NCI-H748 treated with DMSO at 0.1 percent for 48 hours (cell line): ENCODE results near the gene BLOC1S1.

Experiments used
- DNase-seq: peaks from one replicate; lab custom pipeline; 2025; lab: John Stamatoyannopoulos, UW

BLOC1S1 gene

DNA sequence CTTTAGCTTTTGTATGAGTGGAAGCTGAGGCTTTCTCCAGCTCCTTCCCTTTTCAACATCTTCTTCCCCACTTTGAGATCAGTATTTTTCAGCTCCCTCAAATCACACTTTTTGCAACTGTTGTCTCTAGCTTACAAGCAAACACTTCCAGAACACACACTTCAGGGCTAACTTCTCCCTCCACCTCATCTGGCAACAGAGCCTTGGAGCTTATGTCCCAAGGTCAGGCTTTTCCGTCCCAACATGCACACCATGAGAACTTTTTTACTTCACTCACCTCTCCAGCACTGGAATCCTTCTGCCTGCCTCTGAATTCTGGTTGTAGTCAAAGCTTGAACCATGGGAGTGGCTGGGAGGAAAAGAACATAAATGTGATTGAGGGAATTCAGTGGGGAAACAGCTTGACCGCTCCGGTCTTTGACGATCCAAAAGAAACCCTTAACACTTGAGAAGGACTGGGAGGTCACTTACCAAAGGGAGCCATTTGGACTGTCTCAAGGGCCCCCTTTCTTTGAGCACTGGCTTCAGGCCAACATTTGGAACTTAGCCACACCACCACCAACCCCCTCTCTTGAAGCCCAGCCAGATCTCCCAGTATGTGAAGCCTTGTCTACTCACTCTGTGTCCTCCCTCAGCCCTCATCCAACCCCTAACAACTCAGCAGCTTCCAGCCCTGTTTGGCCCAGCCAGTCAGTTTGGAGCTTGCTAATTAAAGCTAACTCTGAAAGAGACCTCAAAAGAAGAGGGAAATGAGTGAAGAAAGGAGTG is 3.9 kb upstream of the BLOC1S1 start:
- DNase-seq = no peak

DNA sequence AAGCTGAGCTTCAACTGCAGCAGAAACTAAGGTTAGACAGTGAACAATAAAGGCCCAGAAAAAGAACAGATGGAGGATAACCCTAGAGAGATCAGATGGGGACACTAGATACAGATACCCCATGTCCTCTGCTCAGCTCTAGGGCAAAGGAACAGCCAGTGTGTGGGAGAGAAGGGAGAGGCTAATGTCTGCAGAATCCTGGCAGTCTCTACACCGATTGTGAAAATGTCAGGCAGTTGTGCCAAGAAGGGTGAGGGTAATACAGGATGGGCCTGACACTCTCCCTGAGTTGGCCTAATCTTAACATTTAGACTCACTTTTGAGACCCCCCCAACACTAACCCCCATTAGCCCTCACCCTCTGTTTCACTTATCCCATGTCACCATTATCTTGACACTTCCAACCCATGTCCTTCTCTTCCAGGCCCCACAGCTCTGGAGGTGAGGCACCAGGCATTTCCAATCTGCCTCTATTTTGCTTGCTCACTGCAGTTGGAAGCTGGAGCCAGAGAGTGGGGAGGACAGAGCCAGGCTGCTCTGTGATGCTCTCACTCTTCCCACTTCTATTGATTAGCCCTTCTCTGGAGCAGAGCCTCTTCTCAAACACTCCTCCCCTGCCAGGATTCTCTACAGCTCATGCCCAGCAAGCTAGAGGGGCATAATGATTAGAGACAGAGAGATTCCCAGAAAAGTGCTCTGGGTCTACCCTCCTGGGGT is 3.0 kb upstream of the BLOC1S1 start:
- no peak for DNase-seq

DNA sequence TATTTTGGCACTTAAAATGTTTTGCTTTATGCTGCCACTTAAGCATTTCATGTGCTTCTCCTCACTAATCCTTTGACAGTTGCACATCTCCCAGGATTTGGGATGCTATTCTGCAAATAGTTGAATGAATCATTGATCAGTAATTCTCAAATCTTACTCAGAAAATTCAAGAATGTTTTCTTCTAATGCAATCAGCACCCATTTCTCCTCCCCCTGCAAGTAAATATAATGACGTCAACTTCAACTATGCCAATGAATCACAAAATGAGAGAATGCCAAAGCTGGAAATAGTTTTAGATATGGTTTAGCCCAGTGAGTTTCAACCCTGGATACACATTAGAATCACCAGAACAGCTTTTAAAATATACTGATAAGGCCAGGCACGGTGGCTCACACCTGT is 2.1 kb upstream of the BLOC1S1 start:
- no peak for DNase-seq

DNA sequence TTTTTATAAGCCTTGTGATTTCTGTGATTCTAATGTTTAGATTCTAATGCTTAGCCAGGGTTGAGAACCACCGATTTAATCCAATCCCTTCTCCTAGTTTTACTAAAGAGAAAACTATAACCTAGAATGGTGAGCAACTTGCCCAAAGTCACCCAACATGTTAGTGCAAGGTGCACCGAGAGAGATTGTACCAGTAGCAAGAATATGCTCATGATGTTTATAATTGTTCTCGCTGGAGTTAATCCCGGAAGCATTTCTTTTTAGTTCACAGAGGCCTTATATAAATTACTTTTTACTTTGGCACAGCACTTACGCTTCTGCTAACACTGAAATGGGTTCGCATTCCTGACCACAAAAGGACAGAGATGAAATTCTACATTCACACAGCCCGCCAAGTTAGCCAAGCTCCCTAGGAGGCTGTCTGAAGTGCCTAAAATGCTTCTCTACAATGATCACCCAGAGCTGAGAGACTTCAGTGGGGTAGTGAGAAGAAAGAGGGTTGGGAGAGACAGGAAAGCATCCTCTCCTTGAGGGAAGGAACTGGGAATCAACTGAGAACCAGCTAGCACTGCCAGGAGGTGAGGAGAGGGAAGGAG is 579 bp upstream of the BLOC1S1 start:
- DNase-seq = no peak

DNA sequence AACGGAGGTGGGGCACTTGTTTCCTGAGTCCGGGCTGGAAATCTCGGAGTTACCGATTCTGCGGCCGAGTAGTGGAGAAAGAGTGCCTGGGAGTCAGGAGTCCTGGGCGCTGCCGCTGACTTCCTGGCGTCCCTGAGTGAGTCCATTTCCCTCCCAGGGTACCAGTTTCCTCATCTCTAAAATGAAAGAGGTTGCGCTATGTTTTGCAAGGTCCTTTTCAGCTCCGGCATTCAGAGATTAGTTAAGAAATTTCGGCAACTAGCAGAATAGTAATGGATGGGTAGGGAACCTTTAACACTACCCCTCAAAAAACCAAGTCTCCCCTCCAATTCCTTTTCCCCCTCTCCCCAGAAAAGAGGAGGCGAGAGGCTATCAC is 724 bp downstream of the BLOC1S1 start:
- DNase-seq = peak; percentile 51

DNA sequence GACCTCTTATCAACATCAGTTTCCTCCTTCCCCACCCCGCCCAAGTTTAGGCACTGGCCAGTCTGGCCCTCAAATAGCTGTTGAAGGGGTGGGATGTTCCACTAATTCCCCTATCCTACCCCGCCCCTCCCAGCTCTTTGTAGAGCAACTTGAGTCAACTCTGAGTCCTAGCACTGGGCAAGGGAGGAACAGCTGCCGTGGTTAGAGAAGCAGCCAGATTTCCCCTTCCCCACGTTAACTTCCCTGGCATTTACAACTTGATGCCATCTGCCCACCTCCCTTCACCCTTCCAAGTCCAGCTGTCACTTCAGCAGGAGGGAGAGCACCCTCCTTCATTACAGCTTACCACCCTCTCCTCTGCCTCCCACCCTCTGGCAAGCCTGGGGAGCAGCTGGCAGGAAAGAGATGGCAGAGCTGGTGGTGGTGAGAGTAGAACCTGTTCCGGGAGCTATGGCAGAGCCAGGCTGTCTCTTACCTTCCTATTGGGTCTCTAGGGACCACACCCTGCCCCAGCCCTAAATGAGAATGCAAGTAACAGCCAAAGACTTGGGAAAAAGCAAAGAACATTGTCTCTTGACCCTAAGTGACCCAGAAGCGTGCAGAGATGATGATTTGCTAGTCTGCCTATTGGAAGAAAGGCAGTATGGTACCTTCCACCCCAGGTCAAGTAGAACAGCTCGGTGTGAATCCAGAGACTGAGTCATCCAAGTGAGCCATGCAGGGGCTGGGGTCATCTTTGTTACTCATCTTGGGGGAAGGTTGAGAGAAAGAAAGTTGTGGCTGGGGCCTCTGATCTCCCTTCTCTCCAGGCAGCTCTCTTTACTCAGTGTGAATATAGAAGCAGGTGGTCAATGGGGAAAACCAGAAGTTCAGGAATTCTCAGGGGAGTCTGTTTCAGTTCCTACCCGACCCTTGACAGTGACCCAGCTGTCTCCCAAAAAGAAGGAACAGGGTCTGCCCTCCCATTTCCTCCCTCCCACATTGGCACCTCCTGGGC is 1.5 kb downstream of the BLOC1S1 start:
- DNase-seq = no peak

DNA sequence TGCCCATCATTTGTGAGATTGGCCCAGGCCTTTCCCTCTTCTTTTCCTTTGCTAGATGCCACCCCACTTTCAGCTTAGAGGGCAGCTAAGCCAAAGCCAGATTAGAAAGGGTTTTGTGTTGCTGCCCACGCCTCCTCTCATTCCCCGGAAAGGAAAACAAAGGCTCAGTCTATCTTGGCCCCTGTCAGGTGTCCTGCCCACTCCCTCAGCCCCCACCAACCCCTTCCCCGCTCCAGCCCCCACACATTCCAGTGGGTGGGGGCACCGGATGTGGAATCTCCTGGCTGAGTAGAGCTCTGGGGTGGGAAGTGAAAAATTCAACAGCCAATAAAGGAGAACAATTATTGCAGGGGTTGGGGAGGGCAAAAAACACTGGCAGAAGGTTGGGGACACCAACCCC is 2.2 kb downstream of the BLOC1S1 start:
- DNase-seq = no peak

DNA sequence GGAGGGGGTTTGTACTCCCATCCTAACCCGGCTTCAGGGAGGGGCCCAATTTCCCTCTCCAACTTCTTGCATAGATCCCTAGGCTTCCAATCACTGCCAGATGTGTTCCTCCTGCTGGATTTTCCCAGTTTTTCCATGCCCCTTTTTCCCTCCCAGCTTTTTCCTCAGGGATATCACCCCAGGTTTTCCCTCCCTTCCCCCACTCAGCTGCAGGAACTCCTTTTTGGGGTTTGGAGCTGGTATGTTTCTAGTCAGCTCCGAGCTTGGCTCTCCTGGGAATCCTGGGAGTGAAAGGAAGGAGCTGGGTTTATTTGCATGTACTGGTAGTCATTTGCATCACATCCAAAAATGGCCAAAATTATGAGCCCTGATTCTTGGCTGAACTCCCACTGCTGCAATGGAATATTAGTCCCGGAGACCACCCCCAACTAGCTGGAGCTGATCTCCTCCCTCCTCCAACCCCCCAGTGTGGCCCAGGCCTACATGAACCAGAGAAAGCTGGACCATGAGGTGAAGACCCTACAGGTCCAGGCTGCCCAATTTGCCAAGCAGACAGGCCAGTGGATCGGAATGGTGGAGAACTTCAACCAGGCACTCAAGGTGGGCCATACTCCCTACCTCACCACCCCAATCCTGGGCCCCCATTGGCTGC is 2.9 kb downstream of the BLOC1S1 start:
- no peak for DNase-seq

DNA sequence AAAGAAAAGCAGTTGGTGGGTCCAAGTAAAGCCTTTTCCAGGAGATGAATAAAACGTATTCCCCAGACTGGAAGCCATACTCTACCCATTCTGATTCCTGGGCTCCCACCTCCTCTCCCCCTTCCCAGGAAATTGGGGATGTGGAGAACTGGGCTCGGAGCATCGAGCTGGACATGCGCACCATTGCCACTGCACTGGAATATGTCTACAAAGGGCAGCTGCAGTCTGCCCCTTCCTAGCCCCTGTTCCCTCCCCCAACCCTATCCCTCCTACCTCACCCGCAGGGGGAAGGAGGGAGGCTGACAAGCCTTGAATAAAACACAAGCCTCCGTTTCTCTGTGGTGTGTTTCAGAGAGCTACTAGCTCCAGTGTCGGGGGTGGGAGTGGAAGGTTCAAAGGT is 3.5 kb downstream of the BLOC1S1 start:
- no peak for DNase-seq

DNA sequence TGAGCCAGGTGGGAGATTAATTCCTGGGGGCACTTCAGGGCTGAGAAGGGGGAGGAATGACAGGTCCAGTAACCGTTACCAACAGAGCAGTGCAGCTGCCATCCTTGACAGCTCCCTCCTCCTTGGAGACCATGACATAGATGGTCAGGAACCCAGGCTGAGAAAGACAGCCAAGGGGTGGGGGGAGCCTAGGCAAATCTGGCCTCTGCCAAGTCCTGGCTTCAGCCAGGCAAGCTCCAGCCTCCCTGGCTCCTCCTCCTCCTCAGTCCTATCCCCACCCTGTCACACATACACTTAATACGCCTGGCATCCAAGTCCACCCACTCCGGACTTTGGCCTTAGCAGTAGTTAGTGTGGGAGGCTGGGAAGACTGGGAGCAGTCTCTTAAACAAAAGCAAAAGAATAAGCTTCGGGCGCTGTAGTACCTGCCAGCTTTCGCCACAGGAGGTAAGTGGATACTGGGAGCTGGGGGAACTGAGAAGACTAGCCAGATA is 4.3 kb downstream of the BLOC1S1 start, which contains the start of gene RDH5:
Gene RDH5 (plus strand): TSS at position 323 of the 494 bp plus-strand sequence. CDS start 792 bp downstream, outside the sequence.
- no peak for DNase-seq

DNA sequence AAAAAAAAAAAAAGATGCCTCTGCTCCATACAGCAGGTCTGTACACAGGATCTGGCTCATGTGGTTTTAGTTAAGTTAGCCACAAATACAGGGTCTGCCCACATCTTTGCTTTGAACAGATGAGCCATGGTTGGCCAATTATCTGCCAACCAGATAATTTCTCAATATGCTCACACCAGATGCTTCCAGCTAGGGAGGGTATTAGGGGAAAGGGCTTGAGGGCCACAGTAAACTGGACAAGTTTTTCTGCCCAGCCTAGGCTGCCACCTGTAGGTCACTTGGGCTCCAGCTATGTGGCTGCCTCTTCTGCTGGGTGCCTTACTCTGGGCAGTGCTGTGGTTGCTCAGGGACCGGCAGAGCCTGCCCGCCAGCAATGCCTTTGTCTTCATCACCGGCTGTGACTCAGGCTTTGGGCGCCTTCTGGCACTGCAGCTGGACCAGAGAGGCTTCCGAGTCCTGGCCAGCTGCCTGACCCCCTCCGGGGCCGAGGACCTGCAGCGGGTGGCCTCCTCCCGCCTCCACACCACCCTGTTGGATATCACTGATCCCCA is 5.1 kb downstream of the BLOC1S1 start:
- peak; percentile 15 for DNase-seq

DNA sequence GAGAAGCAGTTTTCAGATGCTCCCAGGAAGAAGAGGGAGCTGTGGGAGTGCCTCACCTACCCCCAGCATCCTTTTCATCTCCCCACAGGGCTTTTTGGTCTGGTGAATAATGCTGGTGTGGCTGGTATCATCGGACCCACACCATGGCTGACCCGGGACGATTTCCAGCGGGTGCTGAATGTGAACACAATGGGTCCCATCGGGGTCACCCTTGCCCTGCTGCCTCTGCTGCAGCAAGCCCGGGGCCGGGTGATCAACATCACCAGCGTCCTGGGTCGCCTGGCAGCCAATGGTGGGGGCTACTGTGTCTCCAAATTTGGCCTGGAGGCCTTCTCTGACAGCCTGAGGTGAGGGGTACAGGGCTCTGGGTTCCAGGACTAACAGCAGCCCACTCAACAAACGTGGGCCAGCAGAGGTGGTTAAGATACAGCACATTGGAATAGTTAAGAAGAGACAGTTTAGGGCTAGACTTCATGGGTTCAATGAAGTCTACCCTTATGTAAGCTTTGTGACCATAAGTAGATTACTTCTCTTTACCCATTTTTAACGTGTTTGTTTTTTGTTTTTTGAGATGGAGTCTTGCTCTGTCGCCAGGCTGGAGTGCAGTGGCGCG is 5.9 kb downstream of the BLOC1S1 start:
- no peak for DNase-seq

DNA sequence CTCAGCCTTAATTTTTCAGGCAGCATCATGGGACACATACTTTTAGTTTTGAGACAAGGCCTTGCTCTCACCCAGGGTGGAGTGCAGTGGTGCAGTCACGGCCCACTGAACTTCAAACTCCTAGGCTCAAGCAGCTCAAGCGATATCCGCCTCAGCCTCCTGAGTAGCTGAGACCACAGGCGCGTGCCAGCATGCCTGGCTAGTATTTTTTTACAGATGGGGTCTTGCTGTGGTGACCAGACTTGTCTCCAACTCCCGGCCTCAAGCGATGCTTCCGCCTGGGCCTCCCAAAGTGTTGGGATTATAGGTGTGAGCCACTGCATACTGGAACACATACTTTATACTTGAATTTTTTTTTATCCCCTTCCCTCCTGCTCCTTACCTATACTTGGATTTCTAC is 7.1 kb downstream of the BLOC1S1 start:
- no peak for DNase-seq

DNA sequence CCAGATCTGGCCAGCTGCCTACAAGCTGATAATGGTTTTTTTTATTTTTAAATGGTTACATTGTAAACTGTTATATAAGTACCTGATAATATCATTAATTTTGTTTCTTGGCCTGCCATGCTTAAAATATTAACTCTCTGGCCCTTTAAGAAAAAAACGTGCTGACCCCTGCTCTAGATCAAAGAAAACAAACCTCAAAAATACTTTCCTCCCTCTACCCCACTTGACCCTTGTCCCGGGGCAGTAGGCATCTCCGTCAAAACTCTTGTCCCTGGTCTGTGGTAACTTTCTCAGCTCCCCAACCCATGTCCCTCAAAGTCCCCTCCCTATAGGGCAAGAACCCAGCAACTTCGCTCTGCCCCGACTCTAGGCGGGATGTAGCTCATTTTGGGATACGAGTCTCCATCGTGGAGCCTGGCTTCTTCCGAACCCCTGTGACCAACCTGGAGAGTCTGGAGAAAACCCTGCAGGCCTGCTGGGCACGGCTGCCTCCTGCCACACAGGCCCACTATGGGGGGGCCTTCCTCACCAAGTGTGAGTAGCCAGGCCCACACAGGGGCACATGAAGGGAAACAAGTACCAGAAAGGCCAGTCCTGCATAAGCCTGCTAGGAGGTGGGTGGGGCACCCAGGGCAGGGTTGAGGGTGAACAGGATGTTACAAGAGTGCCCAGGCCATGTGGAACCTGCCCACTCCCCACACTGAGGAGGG is 7.8 kb downstream of the BLOC1S1 start:
- no peak for DNase-seq

DNA sequence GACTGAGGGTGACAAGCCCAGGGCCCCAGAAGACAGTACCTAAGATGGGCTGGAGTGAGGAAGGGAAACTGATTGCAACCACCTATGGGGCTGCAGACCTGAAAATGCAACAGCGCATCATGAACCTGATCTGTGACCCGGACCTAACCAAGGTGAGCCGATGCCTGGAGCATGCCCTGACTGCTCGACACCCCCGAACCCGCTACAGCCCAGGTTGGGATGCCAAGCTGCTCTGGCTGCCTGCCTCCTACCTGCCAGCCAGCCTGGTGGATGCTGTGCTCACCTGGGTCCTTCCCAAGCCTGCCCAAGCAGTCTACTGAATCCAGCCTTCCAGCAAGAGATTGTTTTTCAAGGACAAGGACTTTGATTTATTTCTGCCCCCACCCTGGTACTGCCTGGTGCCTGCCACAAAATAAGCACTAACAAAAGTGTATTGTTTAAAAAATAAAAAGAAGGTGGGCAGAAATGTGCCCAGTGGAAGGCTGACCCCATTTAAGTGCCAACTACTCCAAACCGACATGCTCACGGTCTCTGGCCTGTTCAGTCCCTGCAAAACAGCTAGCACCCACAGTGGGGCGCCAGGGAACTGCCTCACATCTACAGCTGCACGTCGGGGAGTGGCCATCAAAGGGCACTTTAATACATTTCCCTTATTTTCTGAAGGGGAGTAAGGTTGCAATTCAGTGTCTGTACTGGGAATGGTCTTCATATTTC is 8.5 kb downstream of the BLOC1S1 start:
- DNase-seq = peak; percentile 20

DNA sequence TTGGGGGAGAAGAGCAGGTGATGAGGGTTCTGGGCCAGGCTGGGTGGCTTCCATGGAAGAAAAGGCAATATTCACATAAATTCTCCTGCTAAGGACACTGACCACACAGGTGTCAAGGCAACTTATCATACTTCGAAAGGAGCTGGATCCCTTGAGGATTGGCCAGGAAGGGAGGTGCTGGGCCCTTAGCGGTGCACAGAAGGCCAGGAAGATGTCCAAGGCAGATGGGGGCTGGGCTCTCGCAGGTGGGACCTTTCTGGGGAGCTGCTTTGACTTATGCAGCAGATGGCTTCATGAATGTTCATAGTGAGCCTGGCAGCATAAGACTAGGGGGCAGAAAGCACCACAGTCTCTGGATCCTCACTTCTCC is 9.1 kb downstream of the BLOC1S1 start:
- DNase-seq = no peak

DNA sequence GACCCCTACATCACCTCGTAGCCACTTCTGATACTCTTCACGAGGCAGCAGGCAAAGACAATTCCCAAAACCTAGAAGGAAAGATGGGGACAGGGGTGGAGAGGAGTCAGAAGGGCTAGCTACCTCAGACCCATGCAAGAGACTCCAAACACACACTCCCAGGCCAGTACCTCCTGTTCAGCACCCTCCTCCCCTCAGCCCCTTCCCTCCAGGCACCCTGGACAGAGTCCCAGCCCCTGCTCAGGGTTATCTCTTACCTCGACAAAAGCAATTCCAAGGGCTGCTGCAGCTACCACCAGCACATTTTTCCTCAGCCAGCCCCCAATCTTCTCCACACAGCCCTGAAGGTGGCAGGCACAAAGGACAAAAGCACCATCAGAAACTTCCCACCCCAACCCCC is 9.7 kb downstream of the BLOC1S1 start:
- DNase-seq = no peak

DNA sequence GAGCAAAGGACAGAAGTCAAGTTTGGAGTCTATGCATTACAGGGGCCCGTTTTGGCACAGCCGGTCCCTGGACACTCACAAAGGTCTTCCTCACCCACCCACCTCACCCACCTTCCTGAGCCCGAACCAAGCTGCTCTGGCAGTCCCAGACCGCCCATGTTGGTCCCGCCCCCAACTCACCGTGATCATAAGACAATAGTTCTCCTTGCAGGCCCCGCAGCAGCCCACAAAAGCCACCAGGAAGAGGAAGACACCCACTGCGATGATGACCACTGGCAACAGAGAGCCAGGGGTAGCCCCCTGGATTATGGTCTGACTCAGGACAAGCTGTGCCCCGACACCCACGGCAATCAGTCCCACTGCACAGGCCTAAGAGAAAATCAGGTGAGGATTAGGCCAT is 11.1 kb downstream of the BLOC1S1 start:
- DNase-seq = no peak

DNA sequence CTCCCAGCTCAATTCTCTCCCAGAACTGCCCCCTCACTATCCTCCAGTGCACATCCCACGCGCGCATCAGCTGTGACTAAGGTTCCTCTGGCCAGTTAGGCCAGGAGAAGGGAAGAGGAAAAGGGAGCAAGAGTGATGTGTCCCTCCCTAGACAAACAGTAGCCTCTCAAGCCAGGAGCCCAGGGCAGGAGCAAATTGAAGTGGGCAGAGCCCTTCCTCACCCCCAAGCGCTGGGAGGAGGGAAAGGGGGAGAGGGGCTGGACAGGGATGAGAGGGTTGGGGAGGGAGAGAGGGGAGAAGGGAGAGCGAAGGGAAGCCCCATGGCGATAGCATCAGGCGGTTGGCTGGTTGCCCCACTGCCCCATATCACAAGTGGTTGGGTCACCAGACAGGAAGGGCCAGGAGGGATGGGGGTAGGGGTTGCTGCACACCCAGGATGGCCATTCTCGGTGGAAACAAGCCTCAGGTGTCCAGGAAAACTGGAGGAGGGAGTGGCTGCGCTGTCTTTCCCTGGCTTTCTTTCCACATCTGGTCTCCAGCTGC is 11.9 kb downstream of the BLOC1S1 start:
- DNase-seq = no peak
